Subcutaneous abdominal adipose tissue (tissue), 5 donors: ENCODE results near the gene ZNF44.
A peak's percentile ranks its signal among the peaks of the same experiment; 100 is the strongest.
"Not testable (repeated sequence)": the region's sequence is repeated elsewhere in the genome, so short reads cannot be mapped to it uniquely, and the experiment has no call there.

Experiments used
- H3K27ac ChIP-seq: one replicate; pipeline ENCODE4 v1.7.0; 2013; ENCODE audit warnings: low read depth, mild to moderate bottlenecking, inconsistent platforms, low read length, moderate library complexity
- H3K27me3 ChIP-seq, 5 donors: one replicate each; pipeline ENCODE4 v1.7.0; 2013; ENCODE audit warnings: low read length in 5 of 5, inconsistent platforms in 1 of 5; ENCODE audit not compliant: control insufficient read depth in 5 of 5, insufficient read depth in 4 of 5
- H3K36me3 ChIP-seq, 5 donors: one replicate each; pipeline ENCODE4 v1.7.0; 2013; ENCODE audit warnings: low read length in 5 of 5; ENCODE audit not compliant: control insufficient read depth in 5 of 5, insufficient read depth in 5 of 5
- H3K4me1 ChIP-seq, 5 donors: one replicate each; pipeline ENCODE4 v1.7.0; 2013; ENCODE audit warnings: low read length in 5 of 5, mild to moderate bottlenecking in 3 of 5, moderate library complexity in 1 of 5; ENCODE audit not compliant: control insufficient read depth in 5 of 5, insufficient read depth in 5 of 5
- H3K4me3 ChIP-seq, 5 donors: one replicate each; pipeline ENCODE4 v1.7.0; 2013; ENCODE audit warnings: low read length in 5 of 5, low read depth in 1 of 5
- H3K9ac ChIP-seq, 5 donors: one replicate each; pipeline ENCODE4 v1.7.0; 2013; ENCODE audit warnings: low read length in 5 of 5, mild to moderate bottlenecking in 4 of 5, moderate library complexity in 3 of 5
- H3K9me3 ChIP-seq, 5 donors: one replicate each; pipeline ENCODE4 v1.7.0; 2013; ENCODE audit warnings: low read length in 5 of 5; ENCODE audit not compliant: control insufficient read depth in 5 of 5
- donor health status: healthy.
- donor health status: healthy.
- donor health status: healthy.
- donor health status: healthy.
- donor health status: healthy.

ZNF44 gene

GRCh38 chr19:12294249-12295158 lies at the start of gene ZNF44:
Gene ZNF44, minus strand, starts transcription at chr19:12294883. Its CDS starts 189 bp downstream, at chr19:12294694.
- Histone ChIP-seq H3K27me3 (no peaks in the 10 kb centered on the region), H3K9ac (peak within 1 kb of the TSS; percentile 82 to 96 (median 92)), H3K4me1 (peaks cover 6 to 25% (median 17%) of the 10 kb centered on the region in 5 donors), H3K27ac (peak within 1 kb of the TSS; percentile 94), H3K9me3 (no peaks in the 10 kb centered on the region), H3K4me3 (peak within 1 kb of the TSS; percentile 88 to 95 (median 90)), H3K36me3 (peaks cover 0 to 2% (median 0%) of the 10 kb centered on the region in 5 donors)

- H3K27me3 ChIP-seq, result no peaks in the 10 kb centered on the region
- H3K4me1 ChIP-seq, result peaks cover 5 to 26% (median 23%) of the 10 kb centered on the region in 5 donors
Measured at GRCh38 chr19:12333162-12334159, 38.8 kb upstream of the ZNF44 start, which contains the start of gene ZNF563. Gene ZNF563, minus strand, starts transcription at chr19:12333633. Its CDS starts 151 bp downstream, at chr19:12333482.

GRCh38 chr19:12331211-12331941 lies 36.7 kb upstream of the ZNF44 start:
- H3K4me1 ChIP-seq, result peaks cover 5 to 26% (median 23%) of the 10 kb centered on the region in 5 donors
- no peaks in the 10 kb centered on the region for H3K9me3 ChIP-seq
- H3K4me3 ChIP-seq, result no peak overlapping the region
- H3K36me3 ChIP-seq, result no peaks in the 10 kb centered on the region
- peak overlapping the region in 1 of 5 donors; percentile 30 for H3K9ac ChIP-seq
- H3K27me3 ChIP-seq, result no peaks in the 10 kb centered on the region
- H3K27ac ChIP-seq, result no peak overlapping the region

More at GRCh38 chr19:12333162-12334159, 38.8 kb upstream of the ZNF44 start, which contains the start of gene ZNF563:
- Histone ChIP-seq H3K9me3 (no peaks in the 10 kb centered on the region), H3K4me3 (peak within 1 kb of the TSS; percentile 89 to 98 (median 93)), H3K9ac (peak within 1 kb of the TSS; percentile 82 to 94 (median 91)), H3K36me3 (no peaks in the 10 kb centered on the region), H3K27ac (peak within 1 kb of the TSS; percentile 87)

GRCh38 chr19:12330340-12330739 lies 35.7 kb upstream of the ZNF44 start:
- H3K4me3 ChIP-seq, result no peak overlapping the region
- no peaks in the 10 kb centered on the region for H3K36me3 ChIP-seq
- H3K27me3 ChIP-seq, result no peaks in the 10 kb centered on the region
- no peaks in the 10 kb centered on the region for H3K9me3 ChIP-seq
- H3K27ac ChIP-seq, result no peak overlapping the region
- H3K4me1 ChIP-seq, result peaks cover 5 to 26% (median 23%) of the 10 kb centered on the region in 5 donors
- H3K9ac ChIP-seq, result no peak overlapping the region

- Histone ChIP-seq H3K27me3 (no peaks in the 10 kb centered on the region), H3K9ac (no peak overlapping the region), H3K4me1 (no peaks in the 10 kb centered on the region), H3K27ac (no peak overlapping the region), H3K36me3 (peaks cover 2 to 14% (median 9%) of the 10 kb centered on the region in 5 donors), H3K9me3 (peaks cover 0 to 7% (median 3%) of the 10 kb centered on the region in 5 donors), H3K4me3 (no peak overlapping the region)
Measured at GRCh38 chr19:12325690-12326089, 31.0 kb upstream of the ZNF44 start.

GRCh38 chr19:12318782-12319413 lies 24.2 kb upstream of the ZNF44 start:
- Histone ChIP-seq H3K4me1 (peaks cover 0 to 9% (median 0%) of the 10 kb centered on the region in 5 donors), H3K4me3 (peak overlapping the region in 2 of 5 donors; percentile 13 to 29), H3K9me3 (peaks cover 11 to 17% (median 15%) of the 10 kb centered on the region in 5 donors), H3K27me3 (peaks cover 0 to 2% (median 0%) of the 10 kb centered on the region in 5 donors), H3K27ac (no peak overlapping the region), H3K9ac (peak overlapping the region in 1 of 5 donors; percentile 75), H3K36me3 (peaks cover 17 to 50% (median 36%) of the 10 kb centered on the region in 5 donors)

GRCh38 chr19:12314553-12314952 lies 19.9 kb upstream of the ZNF44 start:
- H3K9ac ChIP-seq, result no peak overlapping the region
- H3K4me3 ChIP-seq, result no peak overlapping the region

GRCh38 chr19:12308891-12309290 lies 14.2 kb upstream of the ZNF44 start:
- H3K36me3 ChIP-seq, H3K27me3 ChIP-seq: not testable (repeated sequence)

More at GRCh38 chr19:12314553-12314952, 19.9 kb upstream of the ZNF44 start:
- H3K9me3 ChIP-seq, result peaks cover 10 to 11% (median 11%) of the 10 kb centered on the region in 5 donors
- peaks cover 0 to 2% (median 0%) of the 10 kb centered on the region in 5 donors for H3K27me3 ChIP-seq
- H3K27ac ChIP-seq, result no peak overlapping the region
- H3K36me3 ChIP-seq, result peaks cover 14 to 25% (median 15%) of the 10 kb centered on the region in 5 donors
- peaks cover 0 to 9% (median 0%) of the 10 kb centered on the region in 5 donors for H3K4me1 ChIP-seq

More at GRCh38 chr19:12308891-12309290, 14.2 kb upstream of the ZNF44 start:
- H3K4me3 ChIP-seq, H3K9me3 ChIP-seq, H3K9ac ChIP-seq, H3K4me1 ChIP-seq, H3K27ac ChIP-seq: not testable (repeated sequence)
